ENCODE data around the gene CALCB.

DNA sequence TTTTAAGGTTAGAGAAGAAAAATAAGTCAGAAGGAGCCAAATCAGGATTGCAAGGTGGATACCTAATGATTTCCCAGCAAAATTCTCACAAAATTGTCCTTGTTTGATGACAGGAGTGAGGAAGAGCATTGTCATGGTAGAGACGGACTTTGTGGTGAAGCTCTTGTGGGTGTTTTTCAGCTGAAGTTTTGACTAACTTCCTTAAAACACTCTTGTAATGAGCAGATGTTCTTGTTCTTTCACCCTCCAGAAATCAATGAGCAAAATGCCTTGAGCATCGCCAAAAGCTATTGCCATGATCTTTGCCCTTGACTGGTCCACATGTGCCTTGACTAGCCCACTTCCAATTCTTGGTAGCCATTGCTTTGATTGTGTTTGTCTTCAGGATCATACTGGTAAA is 20.0 kb downstream of the CALCB start:
- TF ChIP-seq, protein P1, sequence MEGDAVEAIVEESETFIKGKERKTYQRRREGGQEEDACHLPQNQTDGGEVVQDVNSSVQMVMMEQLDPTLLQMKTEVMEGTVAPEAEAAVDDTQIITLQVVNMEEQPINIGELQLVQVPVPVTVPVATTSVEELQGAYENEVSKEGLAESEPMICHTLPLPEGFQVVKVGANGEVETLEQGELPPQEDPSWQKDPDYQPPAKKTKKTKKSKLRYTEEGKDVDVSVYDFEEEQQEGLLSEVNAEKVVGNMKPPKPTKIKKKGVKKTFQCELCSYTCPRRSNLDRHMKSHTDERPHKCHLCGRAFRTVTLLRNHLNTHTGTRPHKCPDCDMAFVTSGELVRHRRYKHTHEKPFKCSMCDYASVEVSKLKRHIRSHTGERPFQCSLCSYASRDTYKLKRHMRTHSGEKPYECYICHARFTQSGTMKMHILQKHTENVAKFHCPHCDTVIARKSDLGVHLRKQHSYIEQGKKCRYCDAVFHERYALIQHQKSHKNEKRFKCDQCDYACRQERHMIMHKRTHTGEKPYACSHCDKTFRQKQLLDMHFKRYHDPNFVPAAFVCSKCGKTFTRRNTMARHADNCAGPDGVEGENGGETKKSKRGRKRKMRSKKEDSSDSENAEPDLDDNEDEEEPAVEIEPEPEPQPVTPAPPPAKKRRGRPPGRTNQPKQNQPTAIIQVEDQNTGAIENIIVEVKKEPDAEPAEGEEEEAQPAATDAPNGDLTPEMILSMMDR (tag by site-specific recombination; IDR thresholded peaks at IDR 0.05): no peak
- TF ChIP-seq ZNF530 (tag by site-specific recombination; IDR thresholded peaks at IDR 0.05; ENCODE audit: low read depth) (no peak), ZNF350 (tag by site-specific recombination; IDR thresholded peaks at IDR 0.05) (no peak)

Data from HEK293 (cell line).